Activated CD4-positive, alpha-beta T cell treated with anti-CD3 and anti-CD28 coated beads, Interleukin-2, amount 10 ng/mL, durations not matched to agents 24 days and 14 days (primary cell): ENCODE data around the gene IL22. TPM values are rescaled to one million over a fixed set of nuclear protein-coding genes. Genes with fewer than 3 reads are reported as not detected.
"Not testable (repeated sequence)": the region's sequence is repeated elsewhere in the genome, so short reads cannot be mapped to it uniquely, and the experiment has no call there.

ENCODE experiments used
- DNase-seq: peaks from one replicate; pipeline ENCODE4 v3.0.0; 2022
- H3K27ac Mint-ChIP-seq: one replicate; pipeline ENCODE4 v1.8.0; 2022; ENCODE audit warnings: mild to moderate bottlenecking, mixed read lengths
- H3K27me3 Mint-ChIP-seq: one replicate; pipeline ENCODE4 v1.8.0; 2022; ENCODE audit warnings: mixed read lengths
- H3K36me3 Mint-ChIP-seq: one replicate; pipeline ENCODE4 v1.8.0; 2022; ENCODE audit warnings: low read depth, mild to moderate bottlenecking, mixed read lengths
- H3K4me1 Mint-ChIP-seq: one replicate; pipeline ENCODE4 v1.8.0; 2021; ENCODE audit warnings: mixed read lengths
- H3K4me3 Mint-ChIP-seq: one replicate; pipeline ENCODE4 v1.8.0; 2022; ENCODE audit warnings: mild to moderate bottlenecking, moderate library complexity, mixed read lengths
- H3K9me3 Mint-ChIP-seq: one replicate; pipeline ENCODE4 v1.8.0; 2021; ENCODE audit warnings: mixed read lengths
- intact Hi-C: fragments of 100-400 bp; cut with micrococcal nuclease; formaldehyde crosslinking; loops from one replicate; pipeline ENCODE4 v1.15.1; 2023
- total RNA-seq: library from RNA; stranded (reverse); gene quantifications from 2 replicates; pipeline ENCODE4 v1.2.3, GENCODE V29; 2022

Gene IL22
- total RNA-seq, 1 donor from 2014 or later, result 2.4 TPM

GRCh38 chr12:68233498-68233897 is 19.9 kb downstream of the IL22 start:
- no peak overlapping the region for H3K27ac Mint-ChIP-seq
- intact Hi-C loops, result no loop called here
- DNase-seq, result peak; percentile 51
- no peak overlapping the region for H3K4me3 Mint-ChIP-seq
- H3K9me3 Mint-ChIP-seq, result peaks cover 6% of the 10 kb centered on the region
- H3K36me3 Mint-ChIP-seq, result peaks cover 10% of the 10 kb centered on the region
- H3K27me3 Mint-ChIP-seq, result no peaks in the 10 kb centered on the region
- peaks cover 59% of the 10 kb centered on the region for H3K4me1 Mint-ChIP-seq

- peaks cover 46% of the 10 kb centered on the region for H3K4me1 Mint-ChIP-seq
These were observed 21.7 kb downstream of the IL22 start for GRCh38 chr12:68231691-68232090.

GRCh38 chr12:68231229-68231628 is 22.2 kb downstream of the IL22 start:
- peak overlapping the region; percentile 5 for H3K27ac Mint-ChIP-seq
- peaks cover 7% of the 10 kb centered on the region for H3K36me3 Mint-ChIP-seq
- peaks cover 46% of the 10 kb centered on the region for H3K4me1 Mint-ChIP-seq
- no peak overlapping the region for H3K4me3 Mint-ChIP-seq
- peaks cover 6% of the 10 kb centered on the region for H3K9me3 Mint-ChIP-seq
- H3K27me3 Mint-ChIP-seq, result peaks cover 5% of the 10 kb centered on the region
- no peak for DNase-seq
- intact Hi-C loops, result no loop called here

More at GRCh38 chr12:68231691-68232090, 21.7 kb downstream of the IL22 start:
- Mint-ChIP-seq H3K27me3 (peaks cover under 1% of the 10 kb centered on the region), H3K36me3 (peaks cover 7% of the 10 kb centered on the region), H3K4me3 (no peak overlapping the region), H3K9me3 (peaks cover 6% of the 10 kb centered on the region), H3K27ac (no peak overlapping the region)
- no peak for DNase-seq
- intact Hi-C loops, result no loop called here

GRCh38 chr12:68229956-68230355 is 23.4 kb downstream of the IL22 start:
- peaks cover 3% of the 10 kb centered on the region for H3K36me3 Mint-ChIP-seq
- intact Hi-C loops, result loop anchor here (10.0 kb wide), 1 partner anchor 575 kb away; the partner anchor contains the start of gene MDM2
- peak; percentile 45 for DNase-seq
- H3K9me3 Mint-ChIP-seq, result peaks cover 3% of the 10 kb centered on the region
- peaks cover 7% of the 10 kb centered on the region for H3K27me3 Mint-ChIP-seq
- H3K27ac Mint-ChIP-seq, result no peak overlapping the region
- no peak overlapping the region for H3K4me3 Mint-ChIP-seq
- H3K4me1 Mint-ChIP-seq, result peaks cover 41% of the 10 kb centered on the region

- Mint-ChIP-seq H3K27ac (no peak overlapping the region), H3K4me1 (peaks cover 30% of the 10 kb centered on the region), H3K27me3 (peaks cover 7% of the 10 kb centered on the region), H3K4me3 (no peak overlapping the region), H3K9me3 (no peaks in the 10 kb centered on the region), H3K36me3 (no peaks in the 10 kb centered on the region)
- intact Hi-C loops, result loop anchor here (10.0 kb wide), 1 partner anchor 577 kb away; the partner anchor contains the start of gene MDM2
- DNase-seq, result peak; percentile 34
These were observed 26.0 kb downstream of the IL22 start for GRCh38 chr12:68227356-68227755.

GRCh38 chr12:68225576-68226476 is 27.6 kb downstream of the IL22 start, which contains the start of gene IL26:
Gene IL26, minus strand, starts transcription at chr12:68225810. Its CDS starts 54 bp downstream, at chr12:68225756.
- Mint-ChIP-seq H3K27me3 (peaks cover 9% of the 10 kb centered on the region), H3K27ac (peak within 1 kb of the TSS; percentile 47), H3K4me1 (peaks cover 21% of the 10 kb centered on the region)

GRCh38 chr12:68224613-68225285 is 28.7 kb downstream of the IL22 start:
- peaks cover 17% of the 10 kb centered on the region for H3K4me1 Mint-ChIP-seq

More at GRCh38 chr12:68225576-68226476, 27.6 kb downstream of the IL22 start, which contains the start of gene IL26:
- Mint-ChIP-seq H3K36me3 (no peaks in the 10 kb centered on the region), H3K4me3 (peak within 1 kb of the TSS; percentile 27), H3K9me3 (no peaks in the 10 kb centered on the region)
- intact Hi-C loops, result loop anchor here (2.0 to 10.0 kb wide), 2 partner anchors 33 to 579 kb away; partner anchors contain the start of gene MDM2
- peak; percentile 57 for DNase-seq

GRCh38 chr12:68223067-68223747 is 30.2 kb downstream of the IL22 start:
- Mint-ChIP-seq H3K4me3 (peak overlapping the region; percentile 75), H3K36me3 (no peaks in the 10 kb centered on the region), H3K9me3 (no peaks in the 10 kb centered on the region), H3K27ac (peak overlapping the region; percentile 81), H3K27me3 (peaks cover 14% of the 10 kb centered on the region), H3K4me1 (peaks cover 17% of the 10 kb centered on the region)
- peak; percentile 91 for DNase-seq
- intact Hi-C loops, result loop anchor here (1.0 to 10.0 kb wide), 6 partner anchors 18 to 582 kb away; partner anchors contain the start of genes MDM1, MDM2 and RAP1B

More at GRCh38 chr12:68224613-68225285, 28.7 kb downstream of the IL22 start:
- Mint-ChIP-seq H3K27me3 (peaks cover 9% of the 10 kb centered on the region), H3K9me3 (no peaks in the 10 kb centered on the region), H3K4me3 (peak overlapping the region; percentile 27), H3K27ac (peak overlapping the region; percentile 21), H3K36me3 (no peaks in the 10 kb centered on the region)
- no peak for DNase-seq
- intact Hi-C loops, result loop anchor here (2.0 to 10.0 kb wide), 3 partner anchors 34 to 580 kb away; partner anchors contain the start of genes MDM1 and MDM2

GRCh38 chr12:68222326-68222725 is 31.1 kb downstream of the IL22 start:
- Mint-ChIP-seq H3K27ac (no peak overlapping the region), H3K9me3 (no peaks in the 10 kb centered on the region), H3K36me3 (no peaks in the 10 kb centered on the region), H3K27me3 (peaks cover 19% of the 10 kb centered on the region), H3K4me1 (peaks cover 17% of the 10 kb centered on the region), H3K4me3 (peak overlapping the region; percentile 43)
- peak; percentile 54 for DNase-seq
- intact Hi-C loops, result loop anchor here (2.0 to 10.0 kb wide), 3 partner anchors 18 to 582 kb away; partner anchors contain the start of genes MDM1 and MDM2

- Mint-ChIP-seq H3K27me3 (peaks cover 16% of the 10 kb centered on the region), H3K36me3 (no peaks in the 10 kb centered on the region), H3K9me3 (no peaks in the 10 kb centered on the region), H3K27ac (no peak overlapping the region), H3K4me3 (no peak overlapping the region), H3K4me1 (peaks cover 14% of the 10 kb centered on the region)
- intact Hi-C loops, result loop anchor here (5.0 to 10.0 kb wide), 2 partner anchors 111 to 583 kb away; partner anchors contain the start of genes MDM1 and MDM2
- DNase-seq, result peak; percentile 3
These were observed 31.9 kb downstream of the IL22 start for GRCh38 chr12:68221497-68221896.

GRCh38 chr12:68210875-68211274 is 42.5 kb downstream of the IL22 start:
- H3K27me3 Mint-ChIP-seq, result peaks cover 18% of the 10 kb centered on the region
- intact Hi-C loops, result no loop called here
- no peak overlapping the region for H3K4me3 Mint-ChIP-seq
- H3K4me1 Mint-ChIP-seq, result peaks cover 19% of the 10 kb centered on the region
- peaks cover 8% of the 10 kb centered on the region for H3K36me3 Mint-ChIP-seq
- no peak overlapping the region for H3K27ac Mint-ChIP-seq
- DNase-seq, result peak; percentile 33
- H3K9me3 Mint-ChIP-seq, result peaks cover 11% of the 10 kb centered on the region

- H3K4me3 Mint-ChIP-seq, H3K36me3 Mint-ChIP-seq, intact Hi-C loops: not testable (repeated sequence)
- Mint-ChIP-seq H3K4me1 (peaks cover 17% of the 10 kb centered on the region), H3K27ac (peak overlapping the region; percentile 5), H3K9me3 (peaks cover 11% of the 10 kb centered on the region), H3K27me3 (peaks cover 19% of the 10 kb centered on the region)
- peak; percentile 53 for DNase-seq
These were observed 44.2 kb downstream of the IL22 start for GRCh38 chr12:68209048-68209728.
